ENCODE results near the gene FSTL1. TPM values are rescaled to one million over a fixed set of nuclear protein-coding genes. Genes with fewer than 3 reads are reported as not detected.

FSTL1 gene
- total RNA-seq, 2 experiments from 2014 or later: 1.0 to 2.9 TPM

GRCh38 chr3:120460181-120460790 is 9.5 kb upstream of the FSTL1 start:
- intact Hi-C loops (cut with micrococcal nuclease): no loop called here
- ChIA-PET POLR2A (no interaction called here), CTCF (interaction anchor here (1.0 to 1.1 kb wide), 2 partner anchors 14 to 99 kb away, joined by 3 read pairs; no protein-coding TSS in a partner anchor)
- ATAC-seq: no peak
- DNase-seq: no peak
- TF ChIP-seq CTCF (IDR thresholded peaks at IDR 0.05): no peak
- Mint-ChIP-seq H3K9me3 (no peaks in the 10 kb centered on the region), H3K4me1 (ENCODE audit: low read depth) (no peaks in the 10 kb centered on the region), H3K36me3 (ENCODE audit: low read depth) (no peaks in the 10 kb centered on the region), H3K4me3 (no peak overlapping the region), H3K27ac (no peak overlapping the region), H3K27me3 (peaks cover 11% of the 10 kb centered on the region)

- Mint-ChIP-seq H3K27ac (no peak overlapping the region), H3K9me3 (no peaks in the 10 kb centered on the region), H3K4me1 (ENCODE audit: low read depth) (no peaks in the 10 kb centered on the region), H3K4me3 (no peak overlapping the region), H3K36me3 (ENCODE audit: low read depth) (no peaks in the 10 kb centered on the region), H3K27me3 (peaks cover 15% of the 10 kb centered on the region)
- intact Hi-C loops (cut with micrococcal nuclease): no loop called here
- no peak for DNase-seq
- no peak for TF ChIP-seq CTCF (IDR thresholded peaks at IDR 0.05)
- ChIA-PET CTCF (interaction anchor here (1.1 kb wide), 1 partner anchor 13 kb away, joined by 3 read pairs; no protein-coding TSS in a partner anchor), POLR2A (no interaction called here)
- ATAC-seq: no peak
These were observed 8.4 kb upstream of the FSTL1 start for GRCh38 chr3:120459196-120459595.

GRCh38 chr3:120457827-120458226 is 7.0 kb upstream of the FSTL1 start:
- peaks cover 22% of the 10 kb centered on the region for H3K27me3 Mint-ChIP-seq
- no peaks in the 10 kb centered on the region for H3K36me3 Mint-ChIP-seq (ENCODE audit: low read depth)
- H3K4me1 Mint-ChIP-seq (ENCODE audit: low read depth): no peaks in the 10 kb centered on the region
- ATAC-seq (no peak), DNase-seq (no peak)
- CTCF ChIA-PET: no interaction called here
- H3K9me3 Mint-ChIP-seq: peaks cover 3% of the 10 kb centered on the region
- intact Hi-C loops (cut with micrococcal nuclease): no loop called here
- H3K27ac Mint-ChIP-seq: no peak overlapping the region
- TF ChIP-seq CTCF (IDR thresholded peaks at IDR 0.05): no peak
- no peak overlapping the region for H3K4me3 Mint-ChIP-seq
- POLR2A ChIA-PET: interaction anchor here (0.7 kb wide), 1 partner anchor 49 kb away, joined by 3 read pairs; no protein-coding TSS in a partner anchor

GRCh38 chr3:120454076-120454689 is 3.4 kb upstream of the FSTL1 start:
- no peak overlapping the region for H3K27ac Mint-ChIP-seq
- no peaks in the 10 kb centered on the region for H3K36me3 Mint-ChIP-seq (ENCODE audit: low read depth)
- DNase-seq (no peak), ATAC-seq (no peak)
- CTCF ChIA-PET: no interaction called here
- intact Hi-C loops (cut with micrococcal nuclease): no loop called here
- H3K27me3 Mint-ChIP-seq: peaks cover 41% of the 10 kb centered on the region
- POLR2A ChIA-PET: no interaction called here
- TF ChIP-seq CTCF (IDR thresholded peaks at IDR 0.05): no peak
- peaks cover 3% of the 10 kb centered on the region for H3K9me3 Mint-ChIP-seq
- H3K4me1 Mint-ChIP-seq (ENCODE audit: low read depth): peaks cover 4% of the 10 kb centered on the region
- no peak overlapping the region for H3K4me3 Mint-ChIP-seq

- H3K27ac Mint-ChIP-seq: no peak overlapping the region
- intact Hi-C loops (cut with micrococcal nuclease): no loop called here
- H3K9me3 Mint-ChIP-seq: peaks cover 3% of the 10 kb centered on the region
- H3K4me1 Mint-ChIP-seq (ENCODE audit: low read depth): peaks cover 4% of the 10 kb centered on the region
- POLR2A ChIA-PET: no interaction called here
- no peak overlapping the region for H3K4me3 Mint-ChIP-seq
- TF ChIP-seq CTCF (IDR thresholded peaks at IDR 0.05): no peak
- DNase-seq (no peak), ATAC-seq (no peak)
- CTCF ChIA-PET: no interaction called here
- H3K36me3 Mint-ChIP-seq (ENCODE audit: low read depth): no peaks in the 10 kb centered on the region
- H3K27me3 Mint-ChIP-seq: peaks cover 47% of the 10 kb centered on the region
These were observed 2.0 kb upstream of the FSTL1 start for GRCh38 chr3:120452816-120453215.

All from activated CD8-positive, alpha-beta T cell treated with anti-CD3 and anti-CD28 coated beads for 36 hours (primary cell).